GM21367 (cell line): Measurements from ENCODE around the gene KANSL1.

Experiments used
- ATAC-seq: cut with Tn5 transposase; IDR thresholded peaks from one replicate; pipeline ENCODE4 v1.9.1; 2021; ENCODE audit not compliant: unreplicated experiment

The KANSL1 gene

DNA sequence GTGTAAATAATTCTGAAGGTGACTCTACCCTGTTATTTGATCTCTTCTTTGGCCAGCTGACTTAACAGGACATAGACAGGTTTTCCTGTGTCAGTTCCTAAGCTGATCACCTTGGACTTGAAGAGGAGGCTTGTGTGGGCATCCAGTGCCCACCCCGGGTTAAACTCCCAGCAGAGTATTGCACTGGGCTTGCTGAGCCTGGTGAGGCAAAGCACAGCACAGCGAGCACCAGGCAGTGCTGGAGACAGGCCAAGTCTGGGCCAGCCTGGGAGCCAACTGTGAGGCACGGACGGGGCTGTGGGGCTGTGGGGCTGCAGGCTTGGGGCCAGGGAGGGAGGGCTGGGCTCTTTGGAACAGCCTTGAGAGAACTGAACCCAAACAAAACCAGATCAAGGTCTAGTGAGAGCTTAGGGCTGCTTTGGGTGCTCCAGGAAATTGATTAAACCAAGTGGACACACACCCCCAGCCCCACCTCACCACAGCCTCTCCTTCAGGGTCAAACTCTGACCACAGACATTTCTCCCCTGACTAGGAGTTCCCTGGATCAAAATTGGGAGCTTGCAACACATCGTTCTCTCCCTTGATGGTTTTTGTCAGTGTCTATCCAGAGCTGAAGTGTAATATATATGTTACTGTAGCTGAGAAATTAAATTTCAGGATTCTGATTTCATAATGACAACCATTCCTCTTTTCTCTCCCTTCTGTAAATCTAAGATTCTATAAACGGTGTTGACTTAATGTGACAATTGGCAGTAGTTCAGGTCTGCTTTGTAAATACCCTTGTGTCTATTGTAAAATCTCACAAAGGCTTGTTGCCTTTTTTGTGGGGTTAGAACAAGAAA lies 189.1 kb downstream of the KANSL1 start:
- ATAC-seq: no peak

DNA sequence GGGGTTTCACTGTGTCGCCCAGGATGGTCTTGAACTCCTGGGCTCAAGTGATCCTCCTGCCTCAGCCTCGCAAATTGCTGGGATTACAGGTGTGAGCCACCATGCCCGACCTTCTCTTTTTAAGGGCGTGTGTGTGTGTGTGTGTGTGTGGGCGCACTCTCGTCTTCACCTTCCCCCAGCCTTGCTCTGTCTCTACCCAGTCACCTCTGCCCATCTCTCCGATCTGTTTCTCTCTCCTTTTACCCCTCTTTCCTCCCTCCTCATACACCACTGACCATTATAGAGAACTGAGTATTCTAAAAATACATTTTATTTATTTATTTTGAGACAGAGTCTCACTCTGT lies 190.3 kb downstream of the KANSL1 start:
- no peak for ATAC-seq

DNA sequence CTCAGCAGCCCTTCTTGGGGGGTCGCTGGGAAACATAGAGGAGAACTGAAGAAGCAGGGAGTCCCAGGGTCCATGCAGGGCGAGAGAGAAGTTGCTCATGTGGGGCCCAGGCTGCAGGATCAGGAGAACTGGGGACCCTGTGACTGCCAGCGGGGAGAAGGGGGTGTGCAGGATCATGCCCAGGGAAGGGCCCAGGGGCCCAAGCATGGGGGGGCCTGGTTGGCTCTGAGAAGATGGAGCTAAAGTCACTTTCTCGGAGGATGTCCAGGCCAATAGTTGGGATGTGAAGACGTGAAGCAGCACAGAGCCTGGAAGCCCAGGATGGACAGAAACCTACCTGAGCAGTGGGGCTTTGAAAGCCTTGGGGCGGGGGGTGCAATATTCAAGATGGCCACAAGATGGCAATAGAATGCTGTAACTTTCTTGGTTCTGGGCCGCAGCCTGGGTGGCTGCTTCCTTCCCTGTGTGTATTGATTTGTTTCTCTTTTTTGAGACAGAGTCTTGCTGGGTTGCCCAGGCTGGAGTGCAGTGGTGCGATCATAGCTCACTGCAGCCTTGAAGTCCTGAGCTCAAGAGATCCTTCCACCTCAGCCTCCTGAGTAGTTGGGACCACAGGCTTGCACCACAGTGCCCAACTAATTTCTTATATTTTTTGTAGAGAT lies 190.8 kb downstream of the KANSL1 start:
- no peak for ATAC-seq

DNA sequence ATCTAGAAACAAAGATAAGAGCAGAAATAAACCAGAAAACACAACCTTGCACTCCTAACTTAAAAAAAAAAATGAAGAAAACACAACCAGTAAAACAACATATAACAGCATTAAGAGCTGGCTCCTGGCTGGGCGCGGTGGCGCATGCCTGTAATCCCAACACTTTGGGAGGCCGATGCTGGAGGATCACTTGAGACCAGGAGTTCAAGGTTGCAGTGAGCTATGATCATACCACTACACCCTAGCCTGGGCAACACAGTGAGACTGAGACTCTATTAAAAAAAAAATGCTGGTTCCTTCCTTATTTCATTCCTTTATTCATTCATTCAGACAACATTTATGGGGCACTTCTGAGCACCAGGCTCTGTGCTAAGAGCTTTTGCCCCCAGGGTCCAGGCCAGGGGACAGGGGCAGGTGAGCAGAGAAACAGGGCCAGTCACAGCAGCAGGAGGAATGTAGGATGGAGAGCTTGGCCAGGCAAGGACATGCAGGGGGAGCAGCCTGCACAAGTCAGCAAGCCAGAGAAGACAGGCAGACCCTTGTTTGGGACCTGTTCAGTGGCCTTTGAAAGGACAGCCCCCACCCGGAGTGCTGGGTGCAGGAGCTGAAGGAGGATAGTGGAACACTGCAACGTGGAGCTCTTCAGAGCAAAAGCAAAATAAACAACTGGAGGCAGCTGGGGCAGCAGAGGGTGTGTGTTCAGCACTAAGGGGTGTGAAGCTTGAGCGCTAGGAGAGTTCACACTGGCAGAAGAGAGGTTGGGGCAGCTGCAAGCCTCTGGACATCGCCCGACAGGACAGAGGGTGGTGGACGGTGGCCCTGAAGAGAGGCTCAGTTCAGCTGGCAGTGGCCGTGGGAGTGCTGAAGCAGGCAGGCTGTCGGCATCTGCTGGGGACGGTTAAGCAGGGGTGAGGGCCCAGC lies 191.6 kb downstream of the KANSL1 start:
- ATAC-seq: no peak

DNA sequence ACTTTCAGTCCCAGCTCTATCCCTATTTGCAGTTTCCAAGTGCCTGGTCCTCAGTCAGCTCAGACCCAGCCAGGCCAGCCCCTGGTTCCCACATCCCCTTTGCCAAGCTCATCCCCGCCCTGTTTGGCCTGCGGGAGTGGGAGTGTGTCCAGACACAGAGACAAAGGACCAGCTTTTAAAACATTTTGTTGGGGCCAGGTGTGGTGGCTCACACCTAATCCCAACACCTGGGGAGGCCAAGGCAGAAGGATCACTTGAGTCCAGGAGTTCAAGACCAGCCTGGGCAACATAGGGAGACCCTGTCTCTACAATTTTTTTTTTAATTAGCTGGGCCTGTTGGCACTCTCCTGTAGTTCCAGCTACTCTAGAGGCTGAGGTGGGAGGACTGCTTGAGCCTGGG lies 192.5 kb downstream of the KANSL1 start:
- ATAC-seq: no peak

DNA sequence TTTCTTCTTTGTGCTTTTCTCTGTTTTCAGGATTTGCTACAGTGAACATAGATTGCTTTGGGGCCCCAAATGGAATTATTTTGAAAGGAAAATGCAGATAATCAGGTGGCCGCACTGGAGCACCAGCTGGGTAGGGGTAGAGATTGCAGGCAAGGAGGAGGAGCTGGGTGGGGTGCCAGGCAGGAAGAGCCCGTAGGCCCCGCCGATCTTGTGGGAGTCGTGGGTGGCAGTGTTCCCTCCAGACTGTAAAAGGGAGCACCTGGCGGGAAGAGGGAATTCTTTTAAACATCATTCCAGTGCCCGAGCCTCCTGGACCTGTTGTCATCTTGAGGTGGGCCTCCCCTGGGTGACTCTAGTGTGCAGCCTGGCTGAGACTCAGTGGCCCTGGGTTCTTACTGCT lies 192.9 kb downstream of the KANSL1 start:
- ATAC-seq: no peak

DNA sequence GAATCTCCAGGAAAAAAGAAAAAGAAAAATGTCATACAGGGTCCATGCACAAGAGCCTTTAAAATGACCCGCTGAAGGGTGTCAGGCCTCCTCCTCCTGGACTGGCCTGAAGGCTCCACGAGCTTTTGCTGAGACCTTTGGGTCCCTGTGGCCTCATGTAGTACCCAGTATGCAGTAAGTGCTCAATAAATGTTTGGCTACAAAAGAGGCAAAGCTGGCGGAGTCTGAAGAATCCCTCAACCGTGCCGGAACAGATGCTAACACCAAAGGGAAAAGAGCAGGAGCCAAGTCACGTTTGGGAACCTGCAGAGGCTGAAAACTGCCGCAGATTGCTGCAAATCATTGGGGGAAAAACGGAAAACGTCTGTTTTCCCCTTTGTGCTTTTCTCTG lies 193.3 kb downstream of the KANSL1 start:
- no peak for ATAC-seq

DNA sequence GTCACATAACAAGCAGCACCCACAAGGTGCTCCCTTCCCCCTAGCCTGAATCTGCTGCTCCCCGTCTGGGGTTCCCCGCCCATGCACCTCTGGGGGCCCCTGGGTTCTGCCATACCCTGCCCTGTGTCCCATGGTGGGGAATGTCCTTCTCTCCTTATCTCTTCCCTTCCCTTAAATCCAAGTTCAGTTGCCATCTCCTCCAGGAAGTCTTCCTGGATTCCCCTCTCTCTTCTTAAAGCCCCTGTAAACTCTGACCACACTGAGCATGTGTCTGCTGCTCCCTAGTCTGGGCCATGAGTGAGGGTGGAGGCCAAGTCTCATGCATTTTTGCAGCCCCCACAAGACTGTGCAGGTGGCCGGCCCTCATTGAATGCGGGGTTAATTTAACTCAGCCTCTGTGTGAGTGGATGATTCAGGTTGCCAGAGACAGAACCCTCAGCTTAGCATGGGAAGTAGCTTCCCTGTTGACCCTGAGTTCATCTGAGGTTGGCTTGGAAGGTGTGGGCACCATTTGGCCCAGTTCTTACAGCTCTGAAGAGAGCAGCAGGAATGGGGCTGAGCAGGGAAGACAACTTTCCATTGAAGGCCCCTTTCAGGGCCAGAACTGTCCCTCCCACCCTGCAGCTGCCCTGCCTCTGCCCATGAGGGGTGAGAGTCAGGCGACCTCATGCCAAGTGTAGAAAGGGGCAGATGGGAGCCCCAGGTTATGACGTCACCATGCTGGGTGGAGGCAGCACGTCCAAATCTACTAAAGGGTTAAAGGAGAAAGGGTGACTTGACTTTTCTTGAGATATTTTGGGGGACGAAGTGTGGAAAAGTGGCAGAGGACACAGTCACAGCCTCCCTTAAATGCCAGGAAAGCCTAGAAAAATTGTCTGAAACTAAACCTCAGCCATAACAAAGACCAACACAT lies 194.0 kb downstream of the KANSL1 start, which contains the start of gene STH:
Gene STH (plus strand): TSS at position 264 of the 913 bp plus-strand sequence. CDS start 30 bp downstream, at position 294.
- ATAC-seq: no peak

DNA sequence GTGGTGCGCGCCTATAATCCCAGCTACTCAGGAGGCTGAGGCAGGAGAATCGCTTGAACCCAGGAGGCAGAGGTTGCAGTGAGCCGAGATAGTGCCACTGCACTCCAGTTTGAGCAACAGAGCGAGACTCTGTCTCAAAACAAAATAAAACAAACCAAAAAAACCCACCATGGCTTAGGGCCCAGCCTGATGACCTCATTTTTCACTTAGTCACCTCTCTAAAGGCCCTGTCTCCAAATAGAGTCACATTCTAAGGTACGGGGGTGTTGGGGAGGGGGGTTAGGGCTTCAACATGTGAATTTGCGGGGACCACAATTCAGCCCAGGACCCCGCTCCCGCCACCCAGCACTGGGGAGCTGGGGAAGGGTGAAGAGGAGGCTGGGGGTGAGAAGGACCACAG lies 195.6 kb downstream of the KANSL1 start:
- no peak for ATAC-seq

DNA sequence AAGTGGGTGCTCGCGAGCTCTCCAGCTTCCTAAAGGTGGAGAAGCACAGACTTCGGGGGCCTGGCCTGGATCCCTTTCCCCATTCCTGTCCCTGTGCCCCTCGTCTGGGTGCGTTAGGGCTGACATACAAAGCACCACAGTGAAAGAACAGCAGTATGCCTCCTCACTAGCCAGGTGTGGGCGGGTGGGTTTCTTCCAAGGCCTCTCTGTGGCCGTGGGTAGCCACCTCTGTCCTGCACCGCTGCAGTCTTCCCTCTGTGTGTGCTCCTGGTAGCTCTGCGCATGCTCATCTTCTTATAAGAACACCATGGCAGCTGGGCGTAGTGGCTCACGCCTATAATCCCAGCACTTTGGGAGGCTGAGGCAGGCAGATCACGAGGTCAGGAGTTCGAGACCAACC lies 196.1 kb downstream of the KANSL1 start:
- ATAC-seq: no peak

DNA sequence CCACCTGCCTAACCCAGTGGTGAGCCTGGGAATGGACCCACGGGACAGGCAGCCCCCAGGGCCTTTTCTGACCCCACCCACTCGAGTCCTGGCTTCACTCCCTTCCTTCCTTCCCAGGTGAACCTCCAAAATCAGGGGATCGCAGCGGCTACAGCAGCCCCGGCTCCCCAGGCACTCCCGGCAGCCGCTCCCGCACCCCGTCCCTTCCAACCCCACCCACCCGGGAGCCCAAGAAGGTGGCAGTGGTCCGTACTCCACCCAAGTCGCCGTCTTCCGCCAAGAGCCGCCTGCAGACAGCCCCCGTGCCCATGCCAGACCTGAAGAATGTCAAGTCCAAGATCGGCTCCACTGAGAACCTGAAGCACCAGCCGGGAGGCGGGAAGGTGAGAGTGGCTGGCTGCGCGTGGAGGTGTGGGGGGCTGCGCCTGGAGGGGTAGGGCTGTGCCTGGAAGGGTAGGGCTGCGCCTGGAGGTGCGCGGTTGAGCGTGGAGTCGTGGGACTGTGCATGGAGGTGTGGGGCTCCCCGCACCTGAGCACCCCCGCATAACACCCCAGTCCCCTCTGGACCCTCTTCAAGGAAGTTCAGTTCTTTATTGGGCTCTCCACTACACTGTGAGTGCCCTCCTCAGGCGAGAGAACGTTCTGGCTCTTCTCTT lies 196.8 kb downstream of the KANSL1 start:
- no peak for ATAC-seq

DNA sequence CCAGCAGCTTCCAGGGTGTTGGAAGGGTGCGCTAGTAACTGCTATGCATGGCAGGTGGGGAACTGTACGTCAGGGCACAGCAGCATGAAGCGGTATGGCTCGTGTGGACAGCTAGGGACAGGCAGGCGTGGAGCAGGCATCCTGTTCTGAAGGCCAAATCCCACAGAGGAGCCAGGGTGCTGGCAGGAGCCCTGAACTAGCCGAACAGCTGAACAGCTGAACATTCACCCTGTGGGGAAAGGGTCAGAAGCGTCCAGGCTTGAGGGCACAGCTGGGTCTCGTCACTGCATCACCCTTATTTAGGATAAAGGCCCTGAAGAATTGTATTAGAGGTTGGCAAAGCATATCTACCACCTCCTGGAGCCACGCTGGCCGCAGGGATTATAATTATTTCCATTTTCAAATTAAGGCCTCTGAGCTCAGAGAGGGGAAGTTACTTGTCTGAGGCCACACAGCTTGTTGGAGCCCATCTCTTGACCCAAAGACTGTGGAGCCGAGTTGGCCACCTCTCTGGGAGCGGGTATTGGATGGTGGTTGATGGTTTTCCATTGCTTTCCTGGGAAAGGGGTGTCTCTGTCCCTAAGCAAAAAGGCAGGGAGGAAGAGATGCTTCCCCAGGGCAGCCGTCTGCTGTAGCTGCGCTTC lies 197.5 kb downstream of the KANSL1 start:
- ATAC-seq: no peak

DNA sequence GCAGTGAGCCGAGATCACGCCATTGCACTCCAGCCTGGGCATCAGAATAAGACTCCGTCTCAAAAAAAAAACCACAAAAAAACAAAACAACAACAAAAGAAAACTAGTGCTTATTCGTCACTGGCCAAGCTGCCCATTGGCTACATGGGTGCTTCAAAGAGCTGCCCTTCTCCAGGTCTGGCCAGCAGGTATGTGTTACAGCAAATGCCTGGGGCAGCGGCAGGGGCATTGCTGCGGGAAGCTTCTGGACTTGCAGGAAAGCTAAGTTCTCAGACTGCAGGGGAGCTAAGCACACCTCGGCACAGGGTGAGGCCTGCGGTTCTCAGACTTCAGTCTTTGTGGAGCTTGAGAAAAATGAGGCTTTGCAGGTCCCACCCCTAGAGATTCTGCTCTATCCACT lies 198.2 kb downstream of the KANSL1 start:
- ATAC-seq: no peak

DNA sequence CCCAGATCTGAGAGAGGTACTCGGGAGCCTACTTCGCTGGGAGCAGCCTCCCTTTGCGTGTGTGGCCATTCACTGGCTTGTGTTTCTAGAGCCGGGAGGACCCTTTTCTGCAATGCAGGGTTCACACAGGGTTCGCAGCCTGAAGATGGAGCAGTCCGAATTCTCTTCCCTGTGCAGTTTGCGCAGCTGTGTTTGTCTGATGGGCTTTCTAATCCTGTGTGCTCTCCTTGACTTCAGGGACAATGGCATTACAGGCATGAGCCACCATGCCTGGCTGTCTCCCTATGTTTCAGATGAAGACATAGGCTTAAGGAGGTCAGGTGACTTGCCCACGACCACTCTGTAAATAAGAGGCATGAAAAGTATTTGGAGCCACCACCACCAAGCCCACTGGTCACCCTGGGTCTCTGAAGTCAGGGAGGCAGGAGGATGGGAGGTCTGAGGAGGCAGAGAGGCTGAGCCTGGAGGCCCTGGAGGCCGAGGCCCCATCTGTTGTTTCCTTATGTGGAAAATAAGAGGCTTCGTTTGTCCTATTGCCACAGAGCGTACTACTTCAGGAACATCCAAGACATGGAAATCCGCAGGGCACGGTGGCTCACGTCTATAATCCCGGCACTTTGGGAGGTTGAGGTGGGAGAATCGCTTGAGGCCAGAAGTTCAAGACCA lies 199.1 kb downstream of the KANSL1 start:
- no peak for ATAC-seq

DNA sequence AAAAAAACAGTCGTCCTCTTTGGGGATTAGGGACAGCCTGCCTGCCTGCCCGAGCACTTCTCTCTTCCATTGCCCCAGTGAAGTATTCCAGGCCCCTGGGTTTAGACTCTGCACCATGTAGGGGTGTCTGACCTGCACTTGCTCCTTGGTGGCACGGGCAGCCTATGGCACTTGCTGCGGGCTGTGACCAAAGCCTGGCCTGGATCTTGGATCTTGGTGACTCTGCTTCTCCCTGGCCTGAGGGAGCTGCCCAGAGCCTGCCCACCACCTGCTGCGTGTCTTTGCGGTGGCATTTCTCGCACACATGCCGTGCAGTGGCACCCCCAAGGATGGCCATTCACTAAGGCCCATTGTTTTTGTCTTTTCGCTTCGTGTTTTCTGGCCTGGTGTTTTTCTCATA lies 200.3 kb downstream of the KANSL1 start:
- ATAC-seq: no peak

DNA sequence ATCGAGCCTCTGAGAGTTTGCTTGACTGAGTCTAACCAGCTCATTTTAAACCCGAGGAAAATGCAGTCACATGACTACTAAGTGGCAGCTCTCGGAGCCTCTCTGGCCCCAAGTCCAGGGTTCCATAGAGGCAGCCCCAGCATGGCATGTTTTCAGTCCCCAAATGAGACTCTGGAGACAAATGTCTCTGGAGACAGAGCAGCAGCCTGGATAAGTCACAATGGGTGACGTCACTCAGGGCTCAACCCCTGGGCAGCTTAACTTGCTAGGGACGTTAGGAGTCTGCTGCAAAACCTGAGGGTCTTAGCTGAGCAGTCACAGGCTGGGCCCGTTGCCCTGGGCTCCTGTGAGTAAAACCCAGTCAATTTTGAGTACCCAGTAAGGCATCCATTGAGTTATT lies 201.1 kb downstream of the KANSL1 start:
- ATAC-seq: no peak

DNA sequence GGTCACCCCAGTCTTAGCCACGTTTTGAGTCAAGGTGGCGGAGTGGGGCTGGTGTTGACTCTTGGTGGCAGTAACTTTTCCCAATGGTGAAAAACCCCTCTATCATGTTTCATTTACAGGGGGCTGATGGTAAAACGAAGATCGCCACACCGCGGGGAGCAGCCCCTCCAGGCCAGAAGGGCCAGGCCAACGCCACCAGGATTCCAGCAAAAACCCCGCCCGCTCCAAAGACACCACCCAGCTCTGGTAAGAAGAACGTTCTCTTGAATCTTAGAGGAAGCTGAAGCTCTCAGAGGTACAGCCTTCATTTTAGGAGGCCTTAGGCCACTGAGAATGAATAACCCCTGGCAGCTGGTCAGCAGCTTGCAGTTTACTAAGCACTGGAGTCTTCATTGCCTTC lies 201.9 kb downstream of the KANSL1 start:
- no peak for ATAC-seq

DNA sequence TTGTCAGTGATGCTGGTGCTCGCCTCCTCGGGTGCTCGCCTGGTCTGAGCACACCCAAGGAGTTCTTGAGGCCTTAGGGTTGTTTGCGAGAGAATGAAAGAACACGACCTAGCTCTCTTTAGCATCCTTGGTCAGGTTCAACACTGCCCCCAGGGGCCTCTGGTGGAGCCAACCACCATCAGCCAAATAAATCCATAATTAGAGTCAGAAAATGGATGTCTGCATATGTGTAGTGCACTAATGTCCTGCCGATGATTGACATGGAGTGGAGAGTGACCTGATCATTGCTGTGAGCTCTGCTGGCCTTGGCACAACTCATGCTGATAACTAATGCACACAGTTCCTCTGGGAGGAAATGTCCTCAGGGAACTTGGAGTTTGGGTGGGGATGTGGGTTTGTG lies 202.3 kb downstream of the KANSL1 start:
- no peak for ATAC-seq

DNA sequence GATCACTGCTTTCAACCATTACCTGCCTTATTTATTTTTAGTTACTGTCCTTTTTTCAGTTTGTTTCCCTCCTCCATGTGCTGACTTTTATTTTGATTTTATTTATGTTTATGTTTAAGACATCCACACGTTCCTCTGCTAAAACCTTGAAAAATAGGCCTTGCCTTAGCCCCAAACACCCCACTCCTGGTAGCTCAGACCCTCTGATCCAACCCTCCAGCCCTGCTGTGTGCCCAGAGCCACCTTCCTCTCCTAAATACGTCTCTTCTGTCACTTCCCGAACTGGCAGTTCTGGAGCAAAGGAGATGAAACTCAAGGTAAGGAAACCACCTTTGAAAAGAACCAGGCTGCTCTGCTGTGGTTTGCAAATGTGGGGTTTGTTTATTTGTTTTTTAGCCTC lies 203.5 kb downstream of the KANSL1 start:
- ATAC-seq: no peak
